HL-60 (cell line): Measurements from ENCODE around the gene KLK1.

Source experiments
- GABPA ChIP-seq: IDR thresholded peaks from 2 replicates; pipeline ENCODE4 v1.6.1; 2012; ENCODE audit warnings: low read depth
- POLR2AphosphoS5 ChIP-seq: IDR thresholded peaks from 2 replicates; pipeline ENCODE4 v1.6.1; 2012; ENCODE audit warnings: low read depth
- REST ChIP-seq: IDR thresholded peaks from 2 replicates; pipeline ENCODE4 v1.6.1; 2012; ENCODE audit warnings: low read depth; ENCODE audit not compliant: insufficient replicate concordance
- TF ChIP-seq, protein P1 (sequence below): IDR thresholded peaks from one replicate; pipeline ENCODE4 v1.5.1; 2011; ENCODE audit warnings: low read length, control low read depth, inconsistent platforms; ENCODE audit not compliant: insufficient read depth

GRCh38 chr19:50850738-50851137 is 27.2 kb upstream of the KLK1 start:
- TF ChIP-seq, protein P1, sequence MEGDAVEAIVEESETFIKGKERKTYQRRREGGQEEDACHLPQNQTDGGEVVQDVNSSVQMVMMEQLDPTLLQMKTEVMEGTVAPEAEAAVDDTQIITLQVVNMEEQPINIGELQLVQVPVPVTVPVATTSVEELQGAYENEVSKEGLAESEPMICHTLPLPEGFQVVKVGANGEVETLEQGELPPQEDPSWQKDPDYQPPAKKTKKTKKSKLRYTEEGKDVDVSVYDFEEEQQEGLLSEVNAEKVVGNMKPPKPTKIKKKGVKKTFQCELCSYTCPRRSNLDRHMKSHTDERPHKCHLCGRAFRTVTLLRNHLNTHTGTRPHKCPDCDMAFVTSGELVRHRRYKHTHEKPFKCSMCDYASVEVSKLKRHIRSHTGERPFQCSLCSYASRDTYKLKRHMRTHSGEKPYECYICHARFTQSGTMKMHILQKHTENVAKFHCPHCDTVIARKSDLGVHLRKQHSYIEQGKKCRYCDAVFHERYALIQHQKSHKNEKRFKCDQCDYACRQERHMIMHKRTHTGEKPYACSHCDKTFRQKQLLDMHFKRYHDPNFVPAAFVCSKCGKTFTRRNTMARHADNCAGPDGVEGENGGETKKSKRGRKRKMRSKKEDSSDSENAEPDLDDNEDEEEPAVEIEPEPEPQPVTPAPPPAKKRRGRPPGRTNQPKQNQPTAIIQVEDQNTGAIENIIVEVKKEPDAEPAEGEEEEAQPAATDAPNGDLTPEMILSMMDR: no peak
- TF ChIP-seq POLR2AphosphoS5 (no peak), REST (no peak), GABPA (no peak)
